EH (cell line): ENCODE results near the gene DCLK2.

Source experiments
- DNase-seq: peaks from one replicate; pipeline ENCODE4 v3.0.0-alpha.2; 2015; ENCODE audit warnings: low read depth

Gene DCLK2

GRCh38 chr4:150069353-150069752 lies 8.9 kb upstream of the DCLK2 start:
- no peak for DNase-seq

- peak; percentile 45 for DNase-seq
Measured at GRCh38 chr4:150070464-150071170, 7.6 kb upstream of the DCLK2 start.

GRCh38 chr4:150072471-150072870 lies 5.8 kb upstream of the DCLK2 start:
- no peak for DNase-seq

- peak; percentile 97 for DNase-seq
Measured at GRCh38 chr4:150072906-150073714, 5.1 kb upstream of the DCLK2 start.

GRCh38 chr4:150074064-150074463 lies 4.2 kb upstream of the DCLK2 start:
- no peak for DNase-seq

GRCh38 chr4:150078579-150079080 lies 385 bp downstream of the DCLK2 start:
- peak; percentile 79 for DNase-seq

- DNase-seq = peak; percentile 68
Measured at GRCh38 chr4:150079081-150079581, 886 bp downstream of the DCLK2 start.

- DNase-seq = peak; percentile 77
Measured at GRCh38 chr4:150080337-150080736, 2.1 kb downstream of the DCLK2 start.

GRCh38 chr4:150080875-150081274 lies 2.6 kb downstream of the DCLK2 start:
- peak; percentile 48 for DNase-seq

GRCh38 chr4:150082241-150082640 lies 4.0 kb downstream of the DCLK2 start:
- DNase-seq = no peak

- no peak for DNase-seq
Measured at GRCh38 chr4:150087006-150087405, 8.8 kb downstream of the DCLK2 start.

GRCh38 chr4:150089732-150090131 lies 11.5 kb downstream of the DCLK2 start:
- DNase-seq = peak; percentile 44

GRCh38 chr4:150090836-150091235 lies 12.6 kb downstream of the DCLK2 start:
- no peak for DNase-seq

GRCh38 chr4:150094676-150095075 lies 16.4 kb downstream of the DCLK2 start:
- no peak for DNase-seq

GRCh38 chr4:150096625-150097024 lies 18.4 kb downstream of the DCLK2 start:
- no peak for DNase-seq

GRCh38 chr4:150098214-150098613 lies 20.0 kb downstream of the DCLK2 start:
- peak; percentile 66 for DNase-seq

- no peak for DNase-seq
Measured at GRCh38 chr4:150104404-150105027, 26.3 kb downstream of the DCLK2 start.

- peak; percentile 63 for DNase-seq
Measured at GRCh38 chr4:150106886-150107285, 28.6 kb downstream of the DCLK2 start.

GRCh38 chr4:150108691-150109090 lies 30.4 kb downstream of the DCLK2 start:
- DNase-seq = peak; percentile 39

- DNase-seq = peak; percentile 64
Measured at GRCh38 chr4:150114641-150115040, 36.4 kb downstream of the DCLK2 start.

GRCh38 chr4:150115851-150116250 lies 37.6 kb downstream of the DCLK2 start:
- peak; percentile 55 for DNase-seq

GRCh38 chr4:150116506-150116905 lies 38.3 kb downstream of the DCLK2 start:
- DNase-seq = peak; percentile 53
